GM23338 (cell line): ENCODE measurements around the gene ACOXL.

Experiments used
- CREB1 ChIP-seq: fragments of 250-450 bp; sonication (Bioruptor Pico); IDR thresholded peaks from 2 replicates; pipeline ENCODE4 v1.5.0; 2020; ENCODE audit warnings: low read depth, mild to moderate bottlenecking, moderate library complexity
- EZH2 ChIP-seq: fragments of 200-600 bp; sonication (generic); IDR thresholded peaks from one replicate; pipeline ENCODE4 v1.8.0; 2017; ENCODE audit warnings: antibody characterized with exemption, mild to moderate bottlenecking, low read depth; ENCODE audit not compliant: unreplicated experiment
- EZH2phosphoT487 ChIP-seq: fragments of 200-600 bp; sonication (generic); IDR thresholded peaks from one replicate; pipeline ENCODE4 v1.8.1; 2018; ENCODE audit warnings: antibody characterized with exemption; ENCODE audit not compliant: unreplicated experiment
- JUNB ChIP-seq: IDR thresholded peaks from one replicate; pipeline ENCODE4 v1.6.1; 2016; ENCODE audit warnings: antibody characterized with exemption; ENCODE audit not compliant: unreplicated experiment
- NANOG ChIP-seq: IDR thresholded peaks from 2 replicates; pipeline ENCODE4 v1.6.1; 2016; ENCODE audit warnings: antibody characterized with exemption, borderline replicate concordance
- POLR2AphosphoS5 ChIP-seq: IDR thresholded peaks from 2 replicates; pipeline ENCODE4 v1.6.1; 2016; ENCODE audit warnings: antibody characterized with exemption, low read depth
- ZNF114 ChIP-seq: fragments of 250-450 bp; sonication (Bioruptor Pico); IDR thresholded peaks from 2 replicates; pipeline ENCODE4 v1.5.0; 2020; ENCODE audit warnings: mild to moderate bottlenecking, moderate library complexity
- TF ChIP-seq, protein P1 (sequence below), 2 experiments: fragments of 200-600 bp in 1 of 2; sonication (generic) in 1 of 2; conservative IDR thresholded peaks; 2 replicates each; pipeline versions ENCODE4 v1.5.1 to v1.6.1; 2016 to 2017; ENCODE audit warnings: antibody characterized with exemption in 2 of 2, low read depth in 2 of 2, mild to moderate bottlenecking in 2 of 2, moderate library complexity in 1 of 2
- TF ChIP-seq, protein P2 (sequence below): IDR thresholded peaks from one replicate; pipeline ENCODE4 v1.6.1; 2018; ENCODE audit warnings: antibody characterized with exemption; ENCODE audit not compliant: unreplicated experiment
- TF ChIP-seq, protein P3 (sequence below): IDR thresholded peaks from 2 replicates; pipeline ENCODE4 v1.6.1; 2016; ENCODE audit warnings: antibody characterized with exemption

DNA sequence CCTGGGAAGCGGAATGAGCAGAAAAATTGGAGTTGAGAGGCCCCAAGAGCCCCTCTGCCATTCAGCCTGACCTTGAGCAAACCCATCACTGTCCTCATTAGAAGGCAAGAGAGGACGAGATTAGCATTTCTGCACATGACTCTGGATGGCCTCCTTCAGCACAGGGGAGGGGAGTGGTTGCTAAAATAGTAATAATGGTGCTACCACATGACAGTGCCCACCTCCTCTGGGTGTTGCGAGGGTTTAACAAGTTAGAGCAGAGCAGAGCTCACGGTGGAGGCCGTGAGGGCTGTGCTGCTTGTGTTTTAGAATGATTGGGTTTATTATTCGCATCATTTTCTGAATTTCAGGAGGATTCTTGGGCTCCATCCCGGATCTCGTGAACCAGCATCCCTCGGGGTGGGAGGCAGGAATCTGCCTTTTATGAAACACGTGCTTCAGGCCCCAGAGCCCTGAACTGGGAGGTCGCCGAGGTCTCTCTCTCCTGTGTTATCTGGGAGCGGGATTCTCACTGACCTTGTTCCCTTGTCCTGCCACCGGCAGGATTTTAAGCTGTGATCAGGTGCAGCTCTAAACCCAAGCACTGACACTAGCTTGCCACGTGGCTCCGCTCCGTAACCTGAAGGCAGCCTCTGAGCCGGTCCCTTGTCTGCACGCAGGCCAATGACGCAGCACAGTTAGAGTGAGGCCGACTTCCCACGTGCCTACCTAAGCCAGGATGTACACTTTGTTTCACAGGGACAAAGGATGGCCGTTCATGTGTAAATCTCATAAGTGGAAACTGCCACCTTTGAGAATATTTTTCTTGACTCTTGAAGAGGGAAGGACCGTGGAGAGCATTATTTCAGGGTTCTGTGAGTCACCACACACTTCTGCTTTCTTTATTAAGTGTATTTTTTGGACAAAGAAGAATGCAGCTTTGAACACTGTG, 142.3 kb downstream of the ACOXL start:
- TF ChIP-seq, protein P1, sequence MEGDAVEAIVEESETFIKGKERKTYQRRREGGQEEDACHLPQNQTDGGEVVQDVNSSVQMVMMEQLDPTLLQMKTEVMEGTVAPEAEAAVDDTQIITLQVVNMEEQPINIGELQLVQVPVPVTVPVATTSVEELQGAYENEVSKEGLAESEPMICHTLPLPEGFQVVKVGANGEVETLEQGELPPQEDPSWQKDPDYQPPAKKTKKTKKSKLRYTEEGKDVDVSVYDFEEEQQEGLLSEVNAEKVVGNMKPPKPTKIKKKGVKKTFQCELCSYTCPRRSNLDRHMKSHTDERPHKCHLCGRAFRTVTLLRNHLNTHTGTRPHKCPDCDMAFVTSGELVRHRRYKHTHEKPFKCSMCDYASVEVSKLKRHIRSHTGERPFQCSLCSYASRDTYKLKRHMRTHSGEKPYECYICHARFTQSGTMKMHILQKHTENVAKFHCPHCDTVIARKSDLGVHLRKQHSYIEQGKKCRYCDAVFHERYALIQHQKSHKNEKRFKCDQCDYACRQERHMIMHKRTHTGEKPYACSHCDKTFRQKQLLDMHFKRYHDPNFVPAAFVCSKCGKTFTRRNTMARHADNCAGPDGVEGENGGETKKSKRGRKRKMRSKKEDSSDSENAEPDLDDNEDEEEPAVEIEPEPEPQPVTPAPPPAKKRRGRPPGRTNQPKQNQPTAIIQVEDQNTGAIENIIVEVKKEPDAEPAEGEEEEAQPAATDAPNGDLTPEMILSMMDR (conservative IDR thresholded peaks at IDR 0.05; ENCODE audit: low read depth in 2 of 2), result no peak
- TF ChIP-seq EZH2 (no peak), POLR2AphosphoS5 (no peak), CREB1 (CRISPR knock-in tag) (no peak), ZNF114 (CRISPR knock-in tag) (no peak), EZH2phosphoT487 (no peak), NANOG (no peak), JUNB (no peak)
- TF ChIP-seq, protein P2, sequence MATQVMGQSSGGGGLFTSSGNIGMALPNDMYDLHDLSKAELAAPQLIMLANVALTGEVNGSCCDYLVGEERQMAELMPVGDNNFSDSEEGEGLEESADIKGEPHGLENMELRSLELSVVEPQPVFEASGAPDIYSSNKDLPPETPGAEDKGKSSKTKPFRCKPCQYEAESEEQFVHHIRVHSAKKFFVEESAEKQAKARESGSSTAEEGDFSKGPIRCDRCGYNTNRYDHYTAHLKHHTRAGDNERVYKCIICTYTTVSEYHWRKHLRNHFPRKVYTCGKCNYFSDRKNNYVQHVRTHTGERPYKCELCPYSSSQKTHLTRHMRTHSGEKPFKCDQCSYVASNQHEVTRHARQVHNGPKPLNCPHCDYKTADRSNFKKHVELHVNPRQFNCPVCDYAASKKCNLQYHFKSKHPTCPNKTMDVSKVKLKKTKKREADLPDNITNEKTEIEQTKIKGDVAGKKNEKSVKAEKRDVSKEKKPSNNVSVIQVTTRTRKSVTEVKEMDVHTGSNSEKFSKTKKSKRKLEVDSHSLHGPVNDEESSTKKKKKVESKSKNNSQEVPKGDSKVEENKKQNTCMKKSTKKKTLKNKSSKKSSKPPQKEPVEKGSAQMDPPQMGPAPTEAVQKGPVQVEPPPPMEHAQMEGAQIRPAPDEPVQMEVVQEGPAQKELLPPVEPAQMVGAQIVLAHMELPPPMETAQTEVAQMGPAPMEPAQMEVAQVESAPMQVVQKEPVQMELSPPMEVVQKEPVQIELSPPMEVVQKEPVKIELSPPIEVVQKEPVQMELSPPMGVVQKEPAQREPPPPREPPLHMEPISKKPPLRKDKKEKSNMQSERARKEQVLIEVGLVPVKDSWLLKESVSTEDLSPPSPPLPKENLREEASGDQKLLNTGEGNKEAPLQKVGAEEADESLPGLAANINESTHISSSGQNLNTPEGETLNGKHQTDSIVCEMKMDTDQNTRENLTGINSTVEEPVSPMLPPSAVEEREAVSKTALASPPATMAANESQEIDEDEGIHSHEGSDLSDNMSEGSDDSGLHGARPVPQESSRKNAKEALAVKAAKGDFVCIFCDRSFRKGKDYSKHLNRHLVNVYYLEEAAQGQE, result no peak
- TF ChIP-seq, protein P3, sequence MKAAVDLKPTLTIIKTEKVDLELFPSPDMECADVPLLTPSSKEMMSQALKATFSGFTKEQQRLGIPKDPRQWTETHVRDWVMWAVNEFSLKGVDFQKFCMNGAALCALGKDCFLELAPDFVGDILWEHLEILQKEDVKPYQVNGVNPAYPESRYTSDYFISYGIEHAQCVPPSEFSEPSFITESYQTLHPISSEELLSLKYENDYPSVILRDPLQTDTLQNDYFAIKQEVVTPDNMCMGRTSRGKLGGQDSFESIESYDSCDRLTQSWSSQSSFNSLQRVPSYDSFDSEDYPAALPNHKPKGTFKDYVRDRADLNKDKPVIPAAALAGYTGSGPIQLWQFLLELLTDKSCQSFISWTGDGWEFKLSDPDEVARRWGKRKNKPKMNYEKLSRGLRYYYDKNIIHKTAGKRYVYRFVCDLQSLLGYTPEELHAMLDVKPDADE, result no peak
